ENCODE results near the gene CIPC.
A peak's percentile ranks its signal among the peaks of the same experiment; 100 is the strongest.

The CIPC gene

GRCh38 chr14:77116172-77116817 lies 18.2 kb downstream of the CIPC start:
- in situ Hi-C loops (cut with HindIII; ENCODE audit: low pct_ligation_motif_present, low pct_unique_long_range_greater_than_20kb, low sequenced_read_pairs): no loop called here
- no peak for DNase-seq

- DNase-seq: no peak
- in situ Hi-C loops (cut with HindIII; ENCODE audit: low pct_ligation_motif_present, low pct_unique_long_range_greater_than_20kb, low sequenced_read_pairs): no loop called here
Measured at GRCh38 chr14:77119851-77120250, 21.8 kb downstream of the CIPC start.

GRCh38 chr14:77120771-77121743 lies 23.0 kb downstream of the CIPC start:
- DNase-seq: no peak
- in situ Hi-C loops (cut with HindIII; ENCODE audit: low pct_ligation_motif_present, low pct_unique_long_range_greater_than_20kb, low sequenced_read_pairs): no loop called here

- in situ Hi-C loops (cut with HindIII; ENCODE audit: low pct_ligation_motif_present, low pct_unique_long_range_greater_than_20kb, low sequenced_read_pairs): no loop called here
- no peak for DNase-seq
Measured at GRCh38 chr14:77122526-77123125, 24.6 kb downstream of the CIPC start.

DNA sequence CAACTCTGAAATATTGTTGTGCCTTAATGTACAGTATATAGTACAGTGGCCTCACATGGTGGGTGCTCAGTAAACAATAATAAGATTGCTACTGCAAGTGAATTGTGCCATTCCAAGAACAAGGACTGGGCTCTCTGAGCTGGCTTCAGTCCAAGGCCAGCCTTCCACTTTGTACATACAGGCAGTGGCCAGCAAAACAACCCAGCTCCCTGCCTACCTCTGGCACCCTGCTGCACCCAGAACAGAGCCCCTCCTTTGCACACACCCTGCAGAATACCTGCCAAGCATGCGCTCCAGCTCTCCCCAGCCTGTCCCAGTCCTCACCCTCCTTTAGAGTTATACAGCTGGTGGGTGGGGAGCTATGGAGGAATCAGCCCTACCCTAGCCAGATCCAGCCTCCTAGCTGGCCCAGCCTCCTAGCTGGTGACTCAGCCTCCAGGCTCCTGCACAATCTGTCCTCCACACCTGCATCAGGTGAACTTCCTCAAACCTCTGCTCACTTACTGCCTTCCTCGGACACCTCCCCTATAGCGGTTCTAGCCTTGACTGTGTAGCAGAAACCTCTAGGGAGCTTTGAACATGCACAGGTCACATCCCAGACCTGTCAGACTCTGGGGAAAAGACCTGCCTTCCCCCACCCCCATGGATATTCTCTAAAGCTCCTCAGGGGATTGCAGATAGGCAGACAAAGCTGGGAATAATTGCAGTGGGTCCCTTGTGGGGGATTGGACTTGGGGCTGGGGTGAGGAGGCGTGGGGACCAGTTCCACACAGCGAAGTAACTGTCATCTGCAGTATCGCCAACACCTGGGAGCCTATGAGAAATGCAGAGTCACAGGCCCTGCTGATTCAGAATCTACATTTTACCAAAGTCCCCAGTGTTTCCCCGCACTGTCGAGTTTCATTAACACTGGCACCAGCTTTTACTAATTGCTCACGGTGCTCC lies 25.6 kb downstream of the CIPC start:
- in situ Hi-C loops (cut with HindIII; ENCODE audit: low pct_ligation_motif_present, low pct_unique_long_range_greater_than_20kb, low sequenced_read_pairs): no loop called here
- no peak for DNase-seq

DNA sequence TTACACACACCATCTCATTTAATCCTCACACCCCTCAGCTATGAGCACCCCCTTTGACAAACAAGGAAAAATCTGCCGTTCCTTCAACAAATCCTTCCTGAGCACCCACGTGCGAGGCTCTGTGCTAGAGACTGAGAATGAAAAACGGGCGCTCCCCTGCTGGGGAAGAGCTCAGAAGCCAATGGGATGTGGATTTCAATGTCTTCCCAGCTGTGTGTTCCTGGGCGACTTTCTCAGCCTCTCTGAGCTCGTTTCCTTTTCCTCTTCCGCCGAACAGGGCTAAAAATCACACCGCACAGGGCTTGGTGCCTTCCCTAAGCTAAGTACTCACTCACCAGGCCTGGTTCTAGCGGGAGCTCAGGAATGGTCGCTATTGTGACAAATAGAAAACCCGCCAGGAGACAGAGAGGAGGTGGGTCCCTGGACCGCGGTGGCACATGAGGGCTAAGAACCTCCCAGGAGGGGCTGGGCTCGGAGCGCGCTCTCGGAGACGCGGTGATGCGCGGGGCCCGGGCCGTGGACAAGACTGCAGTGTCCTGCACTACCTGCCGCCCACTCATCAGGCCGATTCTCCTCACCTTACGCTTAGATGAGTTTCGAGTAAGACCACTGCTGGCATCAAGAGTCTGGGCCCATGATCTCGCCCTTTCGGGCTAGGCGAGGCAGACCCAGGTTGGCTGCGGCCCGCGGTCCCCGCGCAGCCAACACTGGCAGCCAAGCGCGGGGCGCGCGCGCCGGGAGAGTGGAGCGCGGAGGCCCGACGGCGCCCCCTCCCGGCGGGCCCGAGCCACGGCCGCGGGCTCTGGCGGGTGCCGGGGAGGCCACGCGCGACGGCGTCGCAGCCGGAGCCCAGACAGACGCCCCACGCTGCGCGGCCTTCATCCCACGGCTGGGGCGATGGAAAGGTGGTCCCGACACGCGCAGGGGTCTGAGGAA lies 26.6 kb downstream of the CIPC start:
- peak; percentile 36 for DNase-seq

GRCh38 chr14:77125281-77125801 lies 27.3 kb downstream of the CIPC start:
- no peak for DNase-seq
- in situ Hi-C loops (cut with HindIII; ENCODE audit: low pct_ligation_motif_present, low pct_unique_long_range_greater_than_20kb, low sequenced_read_pairs): no loop called here

More for the DNA sequence above, 26.6 kb downstream of the CIPC start:
- in situ Hi-C loops (cut with HindIII; ENCODE audit: low pct_ligation_motif_present, low pct_unique_long_range_greater_than_20kb, low sequenced_read_pairs): no loop called here

DNA sequence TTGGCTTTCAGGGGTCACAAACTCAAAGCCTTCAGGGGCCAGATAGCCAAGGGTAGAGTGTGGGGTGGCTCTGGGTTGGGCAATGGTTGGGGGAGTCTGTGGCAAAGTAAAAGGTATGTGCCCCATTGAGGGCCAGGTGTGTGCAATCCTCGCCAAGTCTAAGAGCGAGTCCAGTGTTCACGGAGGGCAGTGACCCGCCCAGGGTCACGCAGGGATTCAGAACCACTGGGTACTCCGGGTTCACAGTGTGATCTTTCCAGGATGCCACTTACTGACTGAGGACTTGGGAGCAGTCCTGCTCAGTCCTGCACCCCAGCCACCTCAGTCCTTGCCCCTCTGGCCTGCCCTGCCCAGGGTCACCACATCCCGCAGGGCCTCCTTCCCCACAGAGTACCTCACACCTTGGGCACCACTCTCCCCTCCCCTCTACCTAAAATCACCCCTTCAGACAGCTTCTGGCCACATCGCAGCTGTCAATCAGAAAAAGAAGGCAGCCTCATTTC lies 27.8 kb downstream of the CIPC start:
- in situ Hi-C loops (cut with HindIII; ENCODE audit: low pct_ligation_motif_present, low pct_unique_long_range_greater_than_20kb, low sequenced_read_pairs): no loop called here
- DNase-seq: no peak

- no peak for DNase-seq
- in situ Hi-C loops (cut with HindIII; ENCODE audit: low pct_ligation_motif_present, low pct_unique_long_range_greater_than_20kb, low sequenced_read_pairs): no loop called here
Measured at GRCh38 chr14:77126461-77126990, 28.5 kb downstream of the CIPC start.

GRCh38 chr14:77128414-77128891 lies 30.4 kb downstream of the CIPC start:
- in situ Hi-C loops (cut with HindIII; ENCODE audit: low pct_ligation_motif_present, low pct_unique_long_range_greater_than_20kb, low sequenced_read_pairs): no loop called here
- no peak for DNase-seq

DNA sequence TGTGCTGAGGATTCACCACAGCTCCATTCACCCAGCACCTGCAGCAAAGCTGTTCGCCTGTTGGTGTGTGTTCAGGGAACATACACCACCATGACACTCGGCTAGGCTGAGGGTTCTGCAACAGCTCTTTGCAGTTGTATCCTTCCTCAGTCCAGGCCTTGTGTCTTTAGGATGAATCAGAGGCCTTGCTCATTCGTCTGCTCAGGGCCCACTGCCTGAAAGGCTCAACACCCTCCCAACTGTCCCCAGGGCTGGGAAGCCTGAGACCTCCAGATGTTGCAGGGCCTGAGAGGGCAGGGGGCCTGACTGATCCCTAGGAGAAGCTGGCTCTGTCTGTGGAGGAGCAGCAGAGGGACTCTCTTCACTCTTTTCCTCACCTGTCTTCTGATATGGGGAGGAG lies 32.3 kb downstream of the CIPC start:
- no peak for DNase-seq
- in situ Hi-C loops (cut with HindIII; ENCODE audit: low pct_ligation_motif_present, low pct_unique_long_range_greater_than_20kb, low sequenced_read_pairs): no loop called here

DNA sequence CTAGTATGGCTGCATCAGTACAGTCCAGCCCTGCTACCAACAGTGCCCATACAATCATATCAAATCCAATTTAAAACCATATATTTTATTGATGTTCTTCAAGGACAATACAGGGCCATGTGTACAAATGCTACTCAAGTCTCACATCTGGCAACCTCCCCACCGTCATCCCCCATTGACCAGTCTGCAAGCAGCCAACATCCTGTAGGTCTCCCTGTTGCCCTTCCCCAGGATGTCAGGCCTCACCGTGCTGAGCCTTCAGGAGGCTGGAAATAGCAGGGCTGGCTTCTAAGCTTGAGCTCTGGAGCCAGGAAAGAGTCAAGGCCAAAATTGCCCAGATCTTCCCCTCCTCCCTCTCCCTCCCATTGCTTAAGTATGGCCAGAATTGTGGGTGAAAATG lies 33.1 kb downstream of the CIPC start:
- in situ Hi-C loops (cut with HindIII; ENCODE audit: low pct_ligation_motif_present, low pct_unique_long_range_greater_than_20kb, low sequenced_read_pairs): no loop called here
- no peak for DNase-seq

DNA sequence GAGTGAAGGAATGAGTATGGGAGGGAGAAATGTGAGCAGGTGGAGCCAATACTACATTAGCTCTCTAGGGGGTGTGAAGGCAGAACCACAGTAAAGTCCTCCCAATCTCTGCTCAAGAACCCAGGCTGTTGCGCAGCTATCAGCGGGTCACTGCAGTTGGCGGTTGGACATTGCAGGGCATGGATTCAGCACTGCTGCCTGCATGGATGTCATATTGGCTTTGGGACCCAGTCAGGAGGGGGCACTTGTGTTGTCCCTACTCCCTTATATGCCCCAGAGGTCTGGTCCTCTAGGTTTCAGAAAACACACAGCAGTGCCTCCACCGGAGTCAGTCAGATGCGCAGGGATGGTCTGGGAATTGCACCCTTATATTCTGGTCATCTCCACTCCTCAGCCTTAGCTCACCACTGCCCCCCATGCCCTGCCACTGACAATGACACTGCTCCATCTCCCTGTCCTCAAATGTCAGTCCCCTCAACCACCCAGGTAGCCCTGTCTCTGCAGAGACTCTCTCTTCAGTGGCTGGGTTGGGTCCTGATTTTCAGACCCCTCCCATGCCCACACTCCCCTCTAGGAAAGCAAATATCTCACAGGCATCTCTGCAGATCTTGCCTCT lies 33.9 kb downstream of the CIPC start:
- in situ Hi-C loops (cut with HindIII; ENCODE audit: low pct_ligation_motif_present, low pct_unique_long_range_greater_than_20kb, low sequenced_read_pairs): no loop called here
- no peak for DNase-seq

GRCh38 chr14:77133720-77134338 lies 35.8 kb downstream of the CIPC start:
- in situ Hi-C loops (cut with HindIII; ENCODE audit: low pct_ligation_motif_present, low pct_unique_long_range_greater_than_20kb, low sequenced_read_pairs): no loop called here
- DNase-seq: peak; percentile 74

GRCh38 chr14:77139022-77139421 lies 41.0 kb downstream of the CIPC start:
- in situ Hi-C loops (cut with HindIII; ENCODE audit: low pct_ligation_motif_present, low pct_unique_long_range_greater_than_20kb, low sequenced_read_pairs): no loop called here
- no peak for DNase-seq

Data from ACHN (cell line).